ENCODE results near the gene C10orf105. TPM values are rescaled to one million over a fixed set of nuclear protein-coding genes. Genes with fewer than 3 reads are reported as not detected.
A peak's percentile ranks its signal among the peaks of the same experiment; 100 is the strongest.

C10orf105 gene
- polyA plus RNA-seq, 1 donor = 0.18 TPM

- DNase-seq = no peak
Measured at GRCh38 chr10:71675295-71675970, 44.1 kb downstream of the C10orf105 start.

- DNase-seq = no peak
Measured at GRCh38 chr10:71671994-71672946, 47.3 kb downstream of the C10orf105 start.

DNA sequence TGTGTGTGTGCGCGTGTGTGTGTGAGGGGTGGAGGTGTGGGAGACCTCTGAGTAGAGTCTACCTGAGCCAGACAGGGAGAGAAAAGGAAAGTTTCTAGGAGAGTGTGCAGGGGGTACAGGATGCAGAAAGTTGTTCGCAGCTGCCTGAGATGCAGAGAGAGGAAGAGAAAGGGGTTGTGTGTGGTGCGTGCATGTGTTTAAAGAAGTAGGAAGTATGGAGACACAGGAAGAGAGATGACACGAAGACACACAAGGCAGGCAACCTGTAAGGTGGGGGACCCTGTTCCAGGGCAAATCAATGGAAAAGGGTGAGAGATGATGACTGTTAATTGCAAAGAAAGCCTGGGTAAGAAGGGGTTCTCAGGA is 52.2 kb downstream of the C10orf105 start:
- no peak for DNase-seq

- DNase-seq = peak; percentile 55
Measured at GRCh38 chr10:71666639-71667386, 52.8 kb downstream of the C10orf105 start.

DNA sequence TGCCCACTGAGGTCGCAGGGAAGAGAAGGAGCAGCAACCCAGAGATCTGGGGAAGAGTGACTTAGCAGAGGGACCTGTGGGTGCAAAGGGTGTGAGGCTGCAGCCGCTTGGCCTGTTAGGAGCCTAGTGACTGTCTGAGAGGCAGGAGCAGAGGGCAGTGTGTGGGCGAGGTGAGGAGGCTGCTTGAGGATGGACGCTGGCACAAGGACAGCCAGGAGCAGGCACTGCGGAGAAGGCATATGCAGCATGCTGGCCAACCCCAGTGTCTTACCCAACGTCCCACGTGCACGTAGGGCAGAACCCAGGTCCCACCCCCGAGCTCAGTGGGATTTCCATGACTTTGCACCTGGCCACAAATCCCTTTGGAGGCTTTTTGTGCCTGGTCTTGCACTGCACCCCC is 54.1 kb downstream of the C10orf105 start:
- no peak for DNase-seq

DNA sequence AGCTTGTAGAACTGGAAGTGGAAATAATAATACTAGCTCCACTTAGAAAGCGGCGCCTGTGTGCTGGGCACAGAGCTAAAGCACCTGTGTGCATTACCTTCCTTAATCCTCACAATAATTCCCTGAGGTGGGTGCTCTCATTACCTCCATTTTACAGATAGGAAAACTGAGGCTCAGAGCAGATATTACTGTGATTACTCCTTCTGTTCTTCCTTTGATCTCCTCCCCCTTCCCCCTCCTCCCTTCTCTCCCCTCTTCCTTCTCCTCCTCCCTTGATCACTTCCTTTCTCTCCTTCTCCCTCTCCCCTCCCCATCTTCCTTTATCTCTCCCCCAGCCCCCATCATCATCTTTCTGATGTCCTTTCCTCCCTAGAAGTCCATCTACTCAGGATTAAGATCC is 55.0 kb downstream of the C10orf105 start:
- DNase-seq = no peak

- DNase-seq = no peak
Measured at GRCh38 chr10:71663311-71663710, 56.3 kb downstream of the C10orf105 start.

GRCh38 chr10:71661779-71662336 is 57.7 kb downstream of the C10orf105 start:
- no peak for DNase-seq

Other genes starting within 250 kb of the C10orf105 start
- 6.3 TPM for gene VSIR, start 53.7 kb upstream of the C10orf105 start, polyA plus RNA-seq (ENCODE audit: insufficient read length)
- 769 TPM for gene PSAP, start 131.5 kb upstream of the C10orf105 start, polyA plus RNA-seq (ENCODE audit: insufficient read length)
- gene CHST3, start 244.6 kb upstream of the C10orf105 start, polyA plus RNA-seq (ENCODE audit: insufficient read length) = 15.4 TPM